ENCODE measurements around the gene SSR3. TPM values are rescaled to one million over a fixed set of nuclear protein-coding genes. Genes with fewer than 3 reads are reported as not detected.

The SSR3 gene
- total RNA-seq, 4 donors from 2014 or later: 50.9 to 91.5 (median 65.3) TPM

DNA sequence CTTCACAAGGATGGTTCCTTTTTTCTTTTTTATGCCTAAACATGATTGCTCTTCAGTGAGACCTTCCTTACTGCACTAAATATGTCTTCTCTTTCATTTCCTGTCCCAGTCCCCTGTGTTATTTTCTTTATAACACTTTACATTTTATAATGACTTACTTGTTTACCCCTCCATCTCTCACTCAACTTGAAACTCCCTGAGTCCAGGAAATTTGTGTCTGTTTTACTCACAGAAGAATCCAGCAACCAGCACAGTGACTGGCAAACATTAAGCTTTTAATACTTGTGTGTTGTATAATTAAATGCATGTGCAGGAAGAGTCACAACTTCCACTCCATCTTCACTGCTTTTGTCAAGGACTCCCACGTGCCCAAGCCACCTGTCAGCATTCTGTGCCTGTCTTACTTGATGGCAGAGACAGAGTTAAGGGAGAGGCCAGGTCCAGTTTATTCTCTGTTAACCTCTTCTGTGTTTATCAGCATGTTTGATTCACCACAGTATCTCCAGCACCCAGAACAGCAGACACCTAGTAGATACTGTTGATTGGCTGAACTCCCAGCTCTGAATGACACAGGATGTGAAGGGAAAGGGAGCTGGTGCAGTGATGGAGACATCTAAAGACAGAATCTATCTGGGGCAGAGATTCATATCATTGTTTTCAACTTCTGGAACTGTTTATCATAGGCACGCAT, 42.8 kb downstream of the SSR3 start:
- TF ChIP-seq, protein P1, sequence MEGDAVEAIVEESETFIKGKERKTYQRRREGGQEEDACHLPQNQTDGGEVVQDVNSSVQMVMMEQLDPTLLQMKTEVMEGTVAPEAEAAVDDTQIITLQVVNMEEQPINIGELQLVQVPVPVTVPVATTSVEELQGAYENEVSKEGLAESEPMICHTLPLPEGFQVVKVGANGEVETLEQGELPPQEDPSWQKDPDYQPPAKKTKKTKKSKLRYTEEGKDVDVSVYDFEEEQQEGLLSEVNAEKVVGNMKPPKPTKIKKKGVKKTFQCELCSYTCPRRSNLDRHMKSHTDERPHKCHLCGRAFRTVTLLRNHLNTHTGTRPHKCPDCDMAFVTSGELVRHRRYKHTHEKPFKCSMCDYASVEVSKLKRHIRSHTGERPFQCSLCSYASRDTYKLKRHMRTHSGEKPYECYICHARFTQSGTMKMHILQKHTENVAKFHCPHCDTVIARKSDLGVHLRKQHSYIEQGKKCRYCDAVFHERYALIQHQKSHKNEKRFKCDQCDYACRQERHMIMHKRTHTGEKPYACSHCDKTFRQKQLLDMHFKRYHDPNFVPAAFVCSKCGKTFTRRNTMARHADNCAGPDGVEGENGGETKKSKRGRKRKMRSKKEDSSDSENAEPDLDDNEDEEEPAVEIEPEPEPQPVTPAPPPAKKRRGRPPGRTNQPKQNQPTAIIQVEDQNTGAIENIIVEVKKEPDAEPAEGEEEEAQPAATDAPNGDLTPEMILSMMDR (IDR thresholded peaks at IDR 0.05 in 4 of 5, conservative IDR thresholded peaks at IDR 0.05 in 1 of 5): no peak
- intact Hi-C loops (cut with DNase I; ENCODE audit: low total_unique reads): no loop called here
- Histone ChIP-seq H3K4me1 (no peaks in the 10 kb centered on the region), H3K27ac (no peak overlapping the region), H3K9me3 (no peaks in the 10 kb centered on the region), H3K4me3 (no peak overlapping the region), H3K36me3 (no peaks in the 10 kb centered on the region), H3K27me3 (no peaks in the 10 kb centered on the region)
- no peak for DNase-seq
- in situ Hi-C loops (cut with MboI; ENCODE audit: low sequenced_read_pairs in 4 of 4): no loop called here
- ATAC-seq: no peak

DNA sequence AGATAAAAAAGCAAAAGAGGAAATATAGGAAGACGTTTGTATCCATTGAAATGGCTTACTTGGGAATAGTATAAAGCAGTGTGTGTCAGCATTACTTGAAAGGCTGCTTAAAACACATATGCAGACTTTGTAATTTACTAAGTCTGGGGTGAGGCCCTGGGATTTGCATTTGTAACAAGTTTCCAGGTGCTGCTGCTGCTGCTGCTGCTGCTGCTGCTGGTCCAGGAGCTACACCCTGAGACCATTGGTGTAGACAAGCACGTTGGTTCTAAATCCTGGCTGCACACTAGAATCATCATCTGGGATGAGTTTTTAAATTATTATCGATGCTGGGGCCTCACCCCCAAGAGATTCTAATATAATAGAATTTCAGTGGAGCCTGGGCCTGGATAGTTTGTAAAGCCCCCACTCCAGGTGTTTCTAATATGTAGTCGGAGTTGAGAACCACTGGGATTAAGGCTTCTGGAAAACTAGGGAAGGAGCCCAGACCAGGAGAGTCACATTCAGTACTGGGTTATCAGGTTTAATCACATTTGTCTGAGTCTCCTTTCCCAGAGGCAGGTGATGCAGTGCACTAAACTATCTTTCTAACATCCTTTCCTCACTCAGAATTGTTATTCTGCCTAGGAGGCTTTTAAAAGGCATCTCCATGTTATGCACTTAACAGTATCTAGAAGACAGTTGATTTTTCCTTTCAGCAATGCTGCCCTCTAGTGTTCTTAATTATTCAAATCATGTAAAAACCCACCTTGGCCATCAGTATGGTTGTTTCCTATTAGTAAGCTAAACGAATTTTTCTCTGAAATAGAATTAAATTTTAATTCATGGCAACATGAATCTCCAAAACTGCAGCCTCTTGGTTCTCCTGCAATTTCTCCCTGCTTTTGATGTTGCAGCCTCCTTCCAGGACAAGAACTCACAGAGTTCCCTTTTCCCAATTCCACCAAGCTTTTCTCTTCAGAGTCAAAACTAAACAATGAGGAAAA, 45.4 kb downstream of the SSR3 start:
- H3K4me3 ChIP-seq: no peak overlapping the region
- in situ Hi-C loops (cut with MboI; ENCODE audit: low sequenced_read_pairs in 4 of 4): loop anchor here (5.0 to 10.0 kb wide), 4 partner anchors 325 to 365 kb away; no protein-coding TSS in a partner anchor
- DNase-seq (no peak), ATAC-seq (peak; percentile 74 to 76)
- no peak overlapping the region for H3K27ac ChIP-seq
- TF ChIP-seq POLR2A (IDR thresholded peaks at IDR 0.05): no peak
- TF ChIP-seq, protein P1 (IDR thresholded peaks at IDR 0.05 in 4 of 5, conservative IDR thresholded peaks at IDR 0.05 in 1 of 5): peak; percentile 29 to 63 (median 45)
- no peaks in the 10 kb centered on the region for H3K9me3 ChIP-seq
- intact Hi-C loops (cut with DNase I; ENCODE audit: low total_unique reads): loop anchor here (1.0 kb wide), 1 partner anchor 359 kb away; no protein-coding TSS in a partner anchor
- H3K27me3 ChIP-seq: no peaks in the 10 kb centered on the region
- no peaks in the 10 kb centered on the region for H3K36me3 ChIP-seq
- H3K4me1 ChIP-seq: no peaks in the 10 kb centered on the region

- no peaks in the 10 kb centered on the region for H3K4me1 ChIP-seq
- no peak for ATAC-seq
- in situ Hi-C loops (cut with MboI; ENCODE audit: low sequenced_read_pairs in 4 of 4) (loop anchor here (5.0 to 10.0 kb wide), 4 partner anchors 322 to 362 kb away; no protein-coding TSS in a partner anchor), intact Hi-C loops (cut with DNase I; ENCODE audit: low total_unique reads) (no loop called here)
- no peak for DNase-seq
- no peaks in the 10 kb centered on the region for H3K9me3 ChIP-seq
- no peak overlapping the region for H3K4me3 ChIP-seq
- no peaks in the 10 kb centered on the region for H3K27me3 ChIP-seq
- H3K27ac ChIP-seq: no peak overlapping the region
- TF ChIP-seq, protein P1 (IDR thresholded peaks at IDR 0.05 in 4 of 5, conservative IDR thresholded peaks at IDR 0.05 in 1 of 5): no peak
- no peak for TF ChIP-seq POLR2A (IDR thresholded peaks at IDR 0.05)
- H3K36me3 ChIP-seq: no peaks in the 10 kb centered on the region
Measured at GRCh38 chr3:156507285-156507684, 47.6 kb downstream of the SSR3 start.

GRCh38 chr3:156498307-156498706, 56.6 kb downstream of the SSR3 start:
- H3K27ac ChIP-seq: no peak overlapping the region
- no peak for DNase-seq
- H3K9me3 ChIP-seq: no peaks in the 10 kb centered on the region
- intact Hi-C loops (cut with DNase I; ENCODE audit: low total_unique reads): loop anchor here (1.0 kb wide), 1 partner anchor 345 kb away; no protein-coding TSS in a partner anchor
- in situ Hi-C loops (cut with MboI; ENCODE audit: low sequenced_read_pairs in 4 of 4): no loop called here
- no peak for ATAC-seq
- H3K36me3 ChIP-seq: no peaks in the 10 kb centered on the region
- TF ChIP-seq POLR2A (IDR thresholded peaks at IDR 0.05): no peak
- TF ChIP-seq, protein P1 (IDR thresholded peaks at IDR 0.05 in 4 of 5, conservative IDR thresholded peaks at IDR 0.05 in 1 of 5): no peak
- H3K27me3 ChIP-seq: no peaks in the 10 kb centered on the region
- no peaks in the 10 kb centered on the region for H3K4me1 ChIP-seq
- H3K4me3 ChIP-seq: no peak overlapping the region
